Glomerular visceral epithelial cell (primary cell): ENCODE measurements around the gene SACM1L.
"Not testable (repeated sequence)": the region's sequence is repeated elsewhere in the genome, so short reads cannot be mapped to it uniquely, and the experiment has no call there.

Experiments used
- DNase-seq: peaks from one replicate; pipeline ENCODE4 v3.0.0-alpha.2; 2016; ENCODE audit errors: extremely low spot score

Gene SACM1L

GRCh38 chr3:45691842-45692241 lies 2.6 kb downstream of the SACM1L start:
- DNase-seq: no peak

- no peak for DNase-seq
Observed at GRCh38 chr3:45692866-45693265, 3.7 kb downstream of the SACM1L start.

- no peak for DNase-seq
Observed at GRCh38 chr3:45693941-45694521, 4.8 kb downstream of the SACM1L start.

- DNase-seq: not testable (repeated sequence)
Observed at GRCh38 chr3:45695166-45695565, 6.0 kb downstream of the SACM1L start.

- no peak for DNase-seq
Observed at GRCh38 chr3:45700570-45701073, 11.4 kb downstream of the SACM1L start.

GRCh38 chr3:45701172-45701867 lies 12.1 kb downstream of the SACM1L start:
- DNase-seq: no peak

- DNase-seq: no peak
Observed at GRCh38 chr3:45704301-45704943, 15.2 kb downstream of the SACM1L start.

GRCh38 chr3:45705839-45706808 lies 16.9 kb downstream of the SACM1L start:
- no peak for DNase-seq

- no peak for DNase-seq
Observed at GRCh38 chr3:45711931-45712330, 22.7 kb downstream of the SACM1L start.

GRCh38 chr3:45712434-45713110 lies 23.4 kb downstream of the SACM1L start:
- DNase-seq: no peak

- DNase-seq: no peak
Observed at GRCh38 chr3:45715945-45716344, 26.7 kb downstream of the SACM1L start.

- no peak for DNase-seq
Observed at GRCh38 chr3:45716790-45717336, 27.7 kb downstream of the SACM1L start.

GRCh38 chr3:45719655-45720487 lies 30.7 kb downstream of the SACM1L start:
- no peak for DNase-seq

- no peak for DNase-seq
Observed at GRCh38 chr3:45724911-45725310, 35.7 kb downstream of the SACM1L start.

GRCh38 chr3:45729614-45730013 lies 40.4 kb downstream of the SACM1L start:
- DNase-seq: no peak

GRCh38 chr3:45730409-45731154 lies 41.4 kb downstream of the SACM1L start:
- no peak for DNase-seq

GRCh38 chr3:45736707-45737106 lies 47.5 kb downstream of the SACM1L start:
- no peak for DNase-seq

GRCh38 chr3:45737234-45737633 lies 48.0 kb downstream of the SACM1L start:
- DNase-seq: no peak

- DNase-seq: no peak
Observed at GRCh38 chr3:45739991-45740390, 50.8 kb downstream of the SACM1L start.
